Measurements from ENCODE around the gene TMEM131L. TPM values are rescaled to one million over a fixed set of nuclear protein-coding genes. Genes with fewer than 3 reads are reported as not detected.
"Not testable (repeated sequence)": the region's sequence is repeated elsewhere in the genome, so short reads cannot be mapped to it uniquely, and the experiment has no call there.

The TMEM131L gene
- total and polyA plus RNA-seq, 2 experiments from 2014 or later = 3.3 to 7.4 TPM

GRCh38 chr4:153595894-153596601, 129.9 kb downstream of the TMEM131L start:
- Histone ChIP-seq H3K27me3 (no peaks in the 10 kb centered on the region), H3K27ac (no peak overlapping the region), H3K4me3 (no peak overlapping the region), H3K9me3 (ENCODE audit: low read depth) (no peaks in the 10 kb centered on the region), H3K36me3 (no peaks in the 10 kb centered on the region), H3K4me1 (ENCODE audit: low read depth) (no peaks in the 10 kb centered on the region)
- no peak for DNase-seq (ENCODE audit: low read depth in 1 of 2, low spot score in 1 of 2)
- TF ChIP-seq, protein P1, sequence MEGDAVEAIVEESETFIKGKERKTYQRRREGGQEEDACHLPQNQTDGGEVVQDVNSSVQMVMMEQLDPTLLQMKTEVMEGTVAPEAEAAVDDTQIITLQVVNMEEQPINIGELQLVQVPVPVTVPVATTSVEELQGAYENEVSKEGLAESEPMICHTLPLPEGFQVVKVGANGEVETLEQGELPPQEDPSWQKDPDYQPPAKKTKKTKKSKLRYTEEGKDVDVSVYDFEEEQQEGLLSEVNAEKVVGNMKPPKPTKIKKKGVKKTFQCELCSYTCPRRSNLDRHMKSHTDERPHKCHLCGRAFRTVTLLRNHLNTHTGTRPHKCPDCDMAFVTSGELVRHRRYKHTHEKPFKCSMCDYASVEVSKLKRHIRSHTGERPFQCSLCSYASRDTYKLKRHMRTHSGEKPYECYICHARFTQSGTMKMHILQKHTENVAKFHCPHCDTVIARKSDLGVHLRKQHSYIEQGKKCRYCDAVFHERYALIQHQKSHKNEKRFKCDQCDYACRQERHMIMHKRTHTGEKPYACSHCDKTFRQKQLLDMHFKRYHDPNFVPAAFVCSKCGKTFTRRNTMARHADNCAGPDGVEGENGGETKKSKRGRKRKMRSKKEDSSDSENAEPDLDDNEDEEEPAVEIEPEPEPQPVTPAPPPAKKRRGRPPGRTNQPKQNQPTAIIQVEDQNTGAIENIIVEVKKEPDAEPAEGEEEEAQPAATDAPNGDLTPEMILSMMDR (IDR thresholded peaks at IDR 0.05; ENCODE audit: low read depth, low read length) = no peak

- H3K9me3 ChIP-seq (ENCODE audit: low read depth) = no peaks in the 10 kb centered on the region
- no peaks in the 10 kb centered on the region for H3K27me3 ChIP-seq
- TF ChIP-seq, protein P1 (IDR thresholded peaks at IDR 0.05; ENCODE audit: low read depth, low read length) = no peak
- H3K27ac ChIP-seq = no peak overlapping the region
- no peaks in the 10 kb centered on the region for H3K36me3 ChIP-seq
- DNase-seq (ENCODE audit: low read depth in 1 of 2, low spot score in 1 of 2) = no peak
- H3K4me3 ChIP-seq = no peak overlapping the region
- H3K4me1 ChIP-seq (ENCODE audit: low read depth) = no peaks in the 10 kb centered on the region
These were observed 136.6 kb downstream of the TMEM131L start for GRCh38 chr4:153602758-153603157.

DNA sequence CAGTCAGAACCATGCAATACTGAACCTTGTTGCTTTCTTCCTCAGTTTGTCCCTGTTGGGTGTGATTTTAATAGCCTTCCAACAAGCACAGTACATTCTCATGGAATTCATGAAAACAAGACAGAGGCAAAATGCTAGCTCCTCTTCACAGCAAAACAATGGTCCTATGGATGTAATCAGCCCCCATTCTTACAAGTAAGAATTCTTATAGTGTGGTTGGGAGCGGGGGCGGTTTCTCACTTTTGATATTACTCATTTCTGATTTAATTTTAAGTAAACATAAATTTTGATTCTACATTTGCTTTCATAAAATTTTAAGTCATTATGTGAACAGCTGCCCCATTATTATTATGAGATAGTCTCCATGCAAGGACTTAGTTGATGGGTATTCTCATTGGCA, 137.1 kb downstream of the TMEM131L start:
- no peak overlapping the region for H3K27ac ChIP-seq
- no peaks in the 10 kb centered on the region for H3K4me1 ChIP-seq (ENCODE audit: low read depth)
- TF ChIP-seq, protein P1 (IDR thresholded peaks at IDR 0.05; ENCODE audit: low read depth, low read length) = no peak
- H3K36me3 ChIP-seq = no peaks in the 10 kb centered on the region
- H3K4me3 ChIP-seq = no peak overlapping the region
- no peaks in the 10 kb centered on the region for H3K27me3 ChIP-seq
- no peak for DNase-seq (ENCODE audit: low read depth in 1 of 2, low spot score in 1 of 2)
- H3K9me3 ChIP-seq (ENCODE audit: low read depth) = no peaks in the 10 kb centered on the region

- Histone ChIP-seq H3K4me3 (no peak overlapping the region), H3K36me3 (no peaks in the 10 kb centered on the region), H3K27ac (no peak overlapping the region), H3K4me1 (ENCODE audit: low read depth) (no peaks in the 10 kb centered on the region), H3K27me3 (no peaks in the 10 kb centered on the region), H3K9me3 (ENCODE audit: low read depth) (no peaks in the 10 kb centered on the region)
- no peak for DNase-seq (ENCODE audit: low read depth in 1 of 2, low spot score in 1 of 2)
- TF ChIP-seq, protein P1 (IDR thresholded peaks at IDR 0.05; ENCODE audit: low read depth, low read length) = no peak
These were observed 137.7 kb downstream of the TMEM131L start for GRCh38 chr4:153603835-153604234.

- not testable (repeated sequence) for H3K9me3 ChIP-seq (ENCODE audit: low read depth); H3K4me1 ChIP-seq (ENCODE audit: low read depth); DNase-seq (ENCODE audit: low read depth in 1 of 2, low spot score in 1 of 2); H3K36me3 ChIP-seq; H3K27me3 ChIP-seq; H3K4me3 ChIP-seq; H3K27ac ChIP-seq
These were observed 142.9 kb downstream of the TMEM131L start for GRCh38 chr4:153609070-153609469.

DNA sequence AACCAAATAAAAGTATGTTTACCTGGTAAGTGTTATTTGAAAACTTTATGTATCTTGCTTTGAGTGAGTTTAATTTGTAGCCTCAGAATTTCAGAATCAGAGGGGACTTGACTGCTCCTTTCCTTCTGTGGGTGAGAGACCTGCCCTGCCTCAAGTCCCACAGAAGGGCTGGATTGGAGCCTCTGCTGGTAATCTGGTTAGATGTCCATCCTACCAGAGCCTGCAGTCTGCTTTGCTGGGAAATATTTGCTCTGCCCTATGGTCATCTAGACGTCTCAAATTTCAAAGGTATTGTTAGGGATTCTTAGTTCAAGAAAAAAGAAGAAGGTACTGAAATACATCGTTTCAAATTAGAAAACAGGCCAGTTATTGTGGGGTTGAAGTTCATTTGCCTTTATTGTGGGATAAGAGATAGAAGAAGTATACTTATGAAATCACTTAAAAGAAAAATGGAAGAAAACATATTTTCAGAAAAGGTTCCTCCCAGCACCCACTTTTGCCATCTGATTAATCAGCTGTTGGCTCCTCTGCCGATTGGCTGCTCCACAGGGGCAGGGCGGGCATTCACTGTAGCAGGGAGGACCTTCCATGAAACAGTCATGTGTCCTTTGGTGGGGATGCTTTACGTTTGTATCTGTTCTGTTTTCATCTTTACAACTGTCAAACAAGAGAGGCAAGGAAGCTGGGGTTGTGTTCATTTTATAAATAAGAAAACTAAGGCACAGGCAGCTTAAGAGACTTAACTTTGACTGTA, 144.6 kb downstream of the TMEM131L start:
- Histone ChIP-seq H3K9me3 (ENCODE audit: low read depth) (no peaks in the 10 kb centered on the region), H3K27me3 (no peaks in the 10 kb centered on the region), H3K36me3 (no peaks in the 10 kb centered on the region), H3K4me3 (no peak overlapping the region), H3K4me1 (ENCODE audit: low read depth) (no peaks in the 10 kb centered on the region), H3K27ac (no peak overlapping the region)
- no peak for DNase-seq (ENCODE audit: low read depth in 1 of 2, low spot score in 1 of 2)
- TF ChIP-seq, protein P1 (IDR thresholded peaks at IDR 0.05; ENCODE audit: low read depth, low read length) = no peak

All from cardiac muscle cell (in vitro differentiated cells and primary cell).